A549 (cell line): Measurements from ENCODE around the gene LRRC8C. TPM values are rescaled to one million over a fixed set of nuclear protein-coding genes. Genes with fewer than 3 reads are reported as not detected.

Source experiments
- ATAC-seq, 2 experiments: fragments of 200-7000 bp in 1 of 2; fragments of >200 bp in 1 of 2; cut with Nextera tagmentation in 1 of 2; cut with Tn5 transposase in 1 of 2; 3 replicates each; pipeline versions ENCODE4 v1.8.0 to v1.9.1; 2018 to 2020; ENCODE audit warnings: mild to moderate bottlenecking in 1 of 2, moderate library complexity in 1 of 2
- CTCF ChIA-PET: fragments of 300-600 bp; sonication (Branson Sonifier 250); formaldehyde crosslinking; extraction: SDS; loops from one replicate; lab custom pipeline; 2021; ENCODE audit warnings: antibody characterized with exemption, inconsistent platforms; lab: Yijun Ruan, JAX
- POLR2A ChIA-PET: fragments of 350-600 bp; formaldehyde crosslinking; extraction: SDS; loops from one replicate; lab custom pipeline; 2021; ENCODE audit warnings: antibody characterized with exemption, inconsistent platforms; lab: Yijun Ruan, JAX
- DNase-seq, 2 experiments: peaks; one replicate each; pipeline versions ENCODE4 v3.0.0 to v3.0.0-alpha.2; 2011 to 2016; ENCODE audit warnings: low read depth in 1 of 2, low spot score in 1 of 2
- FAIRE-seq: peaks from 2 replicates; lab custom pipeline; 2011; peaks lifted over from hg19 to GRCh38; lab: Jason Lieb, UNC
- H3K27ac ChIP-seq, 2 experiments: fragments of >200 bp; sonication (Bioruptor Twin); formaldehyde crosslinking; 3 replicates each; pipeline ENCODE4 v1.5.1; 2016 to 2017
- H3K4me1 ChIP-seq: fragments of >200 bp; sonication (Bioruptor Twin); formaldehyde crosslinking; 3 replicates; pipeline ENCODE4 v1.6.1; 2016
- H3K4me2 ChIP-seq: fragments of >200 bp; sonication (Bioruptor Twin); formaldehyde crosslinking; 3 replicates; pipeline ENCODE4 v1.6.1; 2016
- H3K4me3 ChIP-seq: fragments of >200 bp; sonication (Bioruptor Twin); formaldehyde crosslinking; 3 replicates; pipeline ENCODE4 v1.5.1; 2016
- H3K9me3 ChIP-seq: fragments of >200 bp; sonication (Bioruptor Twin); formaldehyde crosslinking; 3 replicates; pipeline ENCODE4 v1.6.1; 2016
- BHLHE40 ChIP-seq: IDR thresholded peaks from 2 replicates; pipeline ENCODE4 v1.6.1; 2012; ENCODE audit warnings: low read depth, low read length, inconsistent platforms
- CBX2 ChIP-seq: fragments of 200-600 bp; sonication (generic); IDR thresholded peaks from 2 replicates; pipeline ENCODE4 v1.6.1; 2016; ENCODE audit warnings: low read depth, mild to moderate bottlenecking, borderline replicate concordance
- CHD2 ChIP-seq: fragments of 150-350 bp; IDR thresholded peaks from 2 replicates; pipeline ENCODE4 v1.6.1; 2014; ENCODE audit warnings: low read length; ENCODE audit not compliant: partially characterized antibody
- EHMT2 ChIP-seq: fragments of 200-600 bp; sonication (generic); IDR thresholded peaks from 2 replicates; pipeline ENCODE4 v1.6.1; 2016; ENCODE audit warnings: antibody characterized with exemption, low read depth, mild to moderate bottlenecking, moderate library complexity
- ESRRA ChIP-seq: fragments of 150-350 bp; IDR thresholded peaks from 2 replicates; pipeline ENCODE4 v1.6.1; 2014; ENCODE audit warnings: mild to moderate bottlenecking, low read length, borderline replicate concordance
- FOSL2 ChIP-seq, 2 experiments: fragments of 450-650 bp in 1 of 2; fragments of >200 bp in 1 of 2; sonication (Bioruptor Twin) in 1 of 2; formaldehyde crosslinking; IDR thresholded peaks; 2 replicates each; pipeline versions ENCODE4 v1.5.0 to v1.6.1; 2016 to 2020; ENCODE audit warnings: mild to moderate bottlenecking in 1 of 2, moderate library complexity in 1 of 2
- GATA3 ChIP-seq: IDR thresholded peaks from 2 replicates; pipeline ENCODE4 v1.6.1; 2012; ENCODE audit warnings: borderline replicate concordance
- HDAC2 ChIP-seq: fragments of 200-600 bp; sonication (generic); IDR thresholded peaks from 2 replicates; pipeline ENCODE4 v1.6.1; 2016
- HMGXB4 ChIP-seq: fragments of 250-450 bp; sonication (Bioruptor Pico); IDR thresholded peaks from 2 replicates; pipeline ENCODE4 v1.5.0; 2021; ENCODE audit warnings: mild to moderate bottlenecking, moderate library complexity, borderline replicate concordance
- JUNB ChIP-seq: fragments of >200 bp; sonication (Bioruptor Twin); formaldehyde crosslinking; IDR thresholded peaks from 2 replicates; pipeline ENCODE4 v1.6.1; 2016
- MYC ChIP-seq: IDR thresholded peaks from 2 replicates; pipeline ENCODE4 v1.6.1; 2012; ENCODE audit warnings: mild to moderate bottlenecking, inconsistent platforms, low read length, improper control_type of control experiment, borderline replicate concordance
- NFE2L2 ChIP-seq: fragments of 150-350 bp; conservative IDR thresholded peaks from 2 replicates; pipeline ENCODE4 v1.6.1; 2014; ENCODE audit warnings: low read length
- NPAS2 ChIP-seq: fragments of 250-450 bp; sonication (Bioruptor Pico); IDR thresholded peaks from 2 replicates; pipeline ENCODE4 v1.8.0; 2022; ENCODE audit warnings: mild to moderate bottlenecking, moderate library complexity, borderline replicate concordance
- RAD21 ChIP-seq, 2 experiments: fragments of >200 bp in 1 of 2; sonication (Bioruptor Twin) in 1 of 2; formaldehyde crosslinking in 1 of 2; IDR thresholded peaks in 1 of 2; conservative IDR thresholded peaks in 1 of 2; 2 replicates in 1 of 2; 3 replicates in 1 of 2; pipeline ENCODE4 v1.6.1; 2012 to 2018; ENCODE audit warnings: inconsistent platforms in 1 of 2
- RNF2 ChIP-seq: fragments of 200-600 bp; sonication (generic); IDR thresholded peaks from 2 replicates; pipeline ENCODE4 v1.6.1; 2016; ENCODE audit warnings: low read depth, mild to moderate bottlenecking, antibody characterized with exemption, moderate library complexity, borderline replicate concordance
- ZSCAN20 ChIP-seq: fragments of 250-450 bp; sonication (Bioruptor Pico); IDR thresholded peaks from 2 replicates; pipeline ENCODE4 v1.8.0; 2022; ENCODE audit warnings: mild to moderate bottlenecking, moderate library complexity
- WGBS: methylation state at CpG from one replicate; pipeline ENCODE4 v1.1.6; 2017; ENCODE audit errors: missing lambda C conversion rate; 5-methylcytosine and 5-hydroxymethylcytosine counted together
- polyA plus RNA-seq, 4 experiments: library from polyadenylated mRNA; depleted of rRNA in 3 of 4; stranded (reverse); fragments of >200 nt; fragmentation: RNase III in 1 of 4; extraction: RNeasy Plus Mini Kit Qiagen cat#74134 plus additional on column Dnase treatment in 1 of 4; gene quantifications; 2 replicates in 3 of 4; 3 replicates in 1 of 4; pipeline ENCODE4 v1.2.3, GENCODE V29; 2011 to 2017
- TF ChIP-seq, protein P1 (sequence below): fragments of >200 bp; sonication (Bioruptor Twin); formaldehyde crosslinking; IDR thresholded peaks from 3 replicates; pipeline ENCODE4 v1.5.1; 2016
- TF ChIP-seq, protein P2 (sequence below): IDR thresholded peaks from 2 replicates; pipeline ENCODE4 v1.6.1; 2012

Gene LRRC8C
- polyA plus RNA-seq, 2 of the 4 experiments (the other 2 are of a cell fraction), result 6.3 to 15.9 TPM

- Histone ChIP-seq H3K27ac (no peak overlapping the region), H3K9me3 (no peaks in the 10 kb centered on the region), H3K4me1 (peaks cover 11% of the 10 kb centered on the region), H3K4me2 (no peak overlapping the region), H3K4me3 (no peak overlapping the region)
- CTCF ChIA-PET, result interaction anchor here (6.2 kb wide), 1 partner anchor 19 kb away, joined by 26 read pairs; no protein-coding TSS in a partner anchor
- FAIRE-seq, result no peak
- ATAC-seq, result no peak
- TF ChIP-seq CHD2, result no peak
- no peak for TF ChIP-seq ESRRA
- TF ChIP-seq, protein P1, sequence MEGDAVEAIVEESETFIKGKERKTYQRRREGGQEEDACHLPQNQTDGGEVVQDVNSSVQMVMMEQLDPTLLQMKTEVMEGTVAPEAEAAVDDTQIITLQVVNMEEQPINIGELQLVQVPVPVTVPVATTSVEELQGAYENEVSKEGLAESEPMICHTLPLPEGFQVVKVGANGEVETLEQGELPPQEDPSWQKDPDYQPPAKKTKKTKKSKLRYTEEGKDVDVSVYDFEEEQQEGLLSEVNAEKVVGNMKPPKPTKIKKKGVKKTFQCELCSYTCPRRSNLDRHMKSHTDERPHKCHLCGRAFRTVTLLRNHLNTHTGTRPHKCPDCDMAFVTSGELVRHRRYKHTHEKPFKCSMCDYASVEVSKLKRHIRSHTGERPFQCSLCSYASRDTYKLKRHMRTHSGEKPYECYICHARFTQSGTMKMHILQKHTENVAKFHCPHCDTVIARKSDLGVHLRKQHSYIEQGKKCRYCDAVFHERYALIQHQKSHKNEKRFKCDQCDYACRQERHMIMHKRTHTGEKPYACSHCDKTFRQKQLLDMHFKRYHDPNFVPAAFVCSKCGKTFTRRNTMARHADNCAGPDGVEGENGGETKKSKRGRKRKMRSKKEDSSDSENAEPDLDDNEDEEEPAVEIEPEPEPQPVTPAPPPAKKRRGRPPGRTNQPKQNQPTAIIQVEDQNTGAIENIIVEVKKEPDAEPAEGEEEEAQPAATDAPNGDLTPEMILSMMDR, result no peak
- no peak for TF ChIP-seq NPAS2 (CRISPR knock-in tag)
- TF ChIP-seq CBX2, result no peak
- no peak for TF ChIP-seq ZSCAN20 (CRISPR knock-in tag)
- TF ChIP-seq HDAC2, result no peak
- TF ChIP-seq RNF2, result no peak
- POLR2A ChIA-PET, result no interaction called here
- WGBS, result 66% methylated on average over 4 of the region's 4 CpGs
- no peak for DNase-seq
These were observed 110.9 kb downstream of the LRRC8C start for GRCh38 chr1:89743788-89744187.

DNA sequence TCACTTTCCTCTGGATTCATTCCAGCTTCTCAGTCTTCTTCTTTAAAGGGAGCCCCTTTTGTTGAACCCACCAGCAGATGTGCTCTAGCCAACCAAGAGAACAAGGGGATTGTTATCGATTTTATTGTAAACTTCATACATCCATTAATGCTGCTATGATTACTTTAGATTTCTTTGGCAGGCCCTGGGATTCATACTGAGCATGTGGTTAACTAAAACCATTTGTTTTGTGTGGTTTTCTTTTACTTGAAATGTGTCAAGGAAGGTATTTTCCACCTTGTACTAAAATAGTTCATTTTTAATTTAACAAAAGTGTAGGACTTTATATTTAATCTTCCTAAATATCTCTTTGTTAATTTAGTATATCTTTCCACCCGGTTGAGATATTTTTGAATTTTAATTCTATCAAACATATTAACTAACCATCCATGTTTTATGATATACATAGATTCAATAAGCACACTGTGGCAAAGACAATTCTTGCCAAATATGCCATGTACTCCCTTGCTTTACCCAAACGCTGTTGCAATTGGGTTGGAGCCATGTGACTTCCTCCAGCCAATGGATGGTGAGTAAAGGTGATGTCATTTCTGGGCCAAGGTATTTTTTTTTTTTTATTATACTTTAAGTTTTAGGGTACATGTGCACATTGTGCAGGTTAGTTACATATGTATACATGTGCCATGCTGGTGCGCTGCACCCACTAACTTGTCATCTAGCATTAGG is 113.7 kb downstream of the LRRC8C start:
- no peaks in the 10 kb centered on the region for H3K4me1 ChIP-seq
- FAIRE-seq, result no peak
- H3K4me3 ChIP-seq, result no peak overlapping the region
- WGBS, result 46% methylated on average over 3 of the region's 4 CpGs
- CTCF ChIA-PET, result no interaction called here
- TF ChIP-seq NFE2L2 (no peak), ZSCAN20 (CRISPR knock-in tag) (no peak)
- TF ChIP-seq, all 56 proteins: peak for 0
- Histone ChIP-seq H3K4me2 (no peak overlapping the region), H3K9me3 (no peaks in the 10 kb centered on the region), H3K27ac (no peak overlapping the region)
- DNase-seq (no peak), ATAC-seq (no peak)
- POLR2A ChIA-PET, result no interaction called here

DNA sequence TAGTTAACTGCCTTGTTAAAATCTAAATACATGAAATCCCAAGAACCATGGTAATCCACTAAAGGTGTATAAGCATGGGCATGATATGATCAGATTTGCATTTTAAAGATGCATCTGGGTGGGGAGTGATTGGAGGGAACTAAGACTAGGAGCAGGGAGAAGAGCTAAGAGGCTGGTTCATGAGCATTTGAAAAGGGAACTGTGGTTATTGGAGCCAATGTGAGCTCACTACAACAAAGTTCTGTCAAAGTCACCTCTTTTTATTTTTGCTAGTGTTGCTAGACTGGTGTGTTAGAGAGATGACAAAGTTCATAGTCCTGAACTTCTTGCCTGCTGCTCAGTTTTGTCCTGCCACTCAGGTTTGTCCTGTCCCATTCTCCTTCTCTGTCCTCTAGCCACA is 120.8 kb downstream of the LRRC8C start:
- H3K27ac ChIP-seq, result no peak overlapping the region
- no peaks in the 10 kb centered on the region for H3K4me1 ChIP-seq
- no peak for ATAC-seq
- H3K9me3 ChIP-seq, result no peaks in the 10 kb centered on the region
- no peak overlapping the region for H3K4me2 ChIP-seq
- TF ChIP-seq FOSL2 (IDR thresholded peaks at IDR 0.05) (no peak), FOSL2 (CRISPR knock-in tag; IDR thresholded peaks at IDR 0.05) (no peak), ESRRA (no peak), ZSCAN20 (CRISPR knock-in tag) (no peak), BHLHE40 (no peak), MYC (no peak), RAD21 (conservative IDR thresholded peaks at IDR 0.05 in 1 of 2, IDR thresholded peaks at IDR 0.05 in 1 of 2) (no peak), EHMT2 (no peak), JUNB (no peak), HMGXB4 (no peak), RNF2 (no peak), NPAS2 (CRISPR knock-in tag) (no peak), GATA3 (no peak)
- TF ChIP-seq, protein P2, sequence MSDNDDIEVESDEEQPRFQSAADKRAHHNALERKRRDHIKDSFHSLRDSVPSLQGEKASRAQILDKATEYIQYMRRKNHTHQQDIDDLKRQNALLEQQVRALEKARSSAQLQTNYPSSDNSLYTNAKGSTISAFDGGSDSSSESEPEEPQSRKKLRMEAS, result no peak
- FAIRE-seq, result no peak
- no peak overlapping the region for H3K4me3 ChIP-seq
- no peak for DNase-seq
- POLR2A ChIA-PET, result no interaction called here
- CTCF ChIA-PET, result interaction anchor here (2.0 kb wide), 1 partner anchor 9 kb away, joined by 13 read pairs; no protein-coding TSS in a partner anchor
